Sigmoid colon (tissue), 7 donors: ENCODE results near the gene PRG2. TPM values are rescaled to one million over a fixed set of nuclear protein-coding genes. Genes with fewer than 3 reads are reported as not detected.

Source experiments
- DNase-seq: peaks from one replicate; pipeline ENCODE4 v3.0.0-alpha.2; 2019
- H3K27ac ChIP-seq, 4 donors: fragments of 200-600 bp; sonication (generic); one replicate each; pipeline ENCODE4 v1.5.1; 2016 to 2019; ENCODE audit warnings: mild to moderate bottlenecking in 1 of 4
- H3K27me3 ChIP-seq, 3 donors: fragments of 200-600 bp; sonication (generic); one replicate each; pipeline ENCODE4 v1.5.1; 2019; ENCODE audit warnings: mild to moderate bottlenecking in 1 of 3
- H3K36me3 ChIP-seq, 4 donors: fragments of 200-600 bp; sonication (generic); one replicate each; pipeline ENCODE4 v1.5.1; 2016 to 2019
- H3K4me1 ChIP-seq, 4 donors: fragments of 200-600 bp; sonication (generic); one replicate each; pipeline ENCODE4 v1.5.1; 2017 to 2019
- H3K4me3 ChIP-seq, 4 donors: fragments of 200-600 bp; sonication (generic); one replicate each; pipeline ENCODE4 v1.5.1; 2017 to 2019; ENCODE audit warnings: mild to moderate bottlenecking in 2 of 4, moderate library complexity in 1 of 4
- H3K9me3 ChIP-seq, 4 donors: fragments of 200-600 bp in 3 of 4; sonication (generic) in 3 of 4; one replicate each; pipeline versions ENCODE4 v1.5.1 to v1.6.1; 2013 to 2019
- CTCF ChIP-seq, 4 experiments: fragments of 450-650 bp in 3 of 4; fragments of 200-600 bp in 1 of 4; IDR thresholded peaks; one replicate each; pipeline ENCODE4 v1.5.1; 2016 to 2019; ENCODE audit warnings: antibody characterized with exemption in 4 of 4, mild to moderate bottlenecking in 3 of 4, moderate library complexity in 2 of 4
- EP300 ChIP-seq, 4 donors: sonication (generic); formaldehyde crosslinking; IDR thresholded peaks; one replicate each; pipeline ENCODE4 v1.6.1; 2017; ENCODE audit warnings: antibody characterized with exemption in 4 of 4
- POLR2A ChIP-seq, 2 donors: fragments of 450-650 bp; IDR thresholded peaks; one replicate each; pipeline ENCODE4 v1.6.1; 2016; ENCODE audit warnings: antibody characterized with exemption in 2 of 2, mild to moderate bottlenecking in 2 of 2, moderate library complexity in 2 of 2
- POLR2AphosphoS5 ChIP-seq, 4 donors: sonication (generic); formaldehyde crosslinking; IDR thresholded peaks; one replicate each; pipeline ENCODE4 v1.6.1; 2017; ENCODE audit warnings: antibody characterized with exemption in 4 of 4
- WGBS, 2 donors: extraction: QIAGEN DNeasy Blood & Tissue Kit; methylation state at CpG; one replicate each; pipeline ENCODE4 v1.1.7; 2013; 5-methylcytosine and 5-hydroxymethylcytosine counted together
- intact Hi-C: fragments of 100-400 bp; cut with DNase I; formaldehyde crosslinking; loops from one replicate; pipeline ENCODE4 v1.15.1; 2023
- polyA plus RNA-seq, 3 donors: library from polyadenylated mRNA; stranded (reverse); fragments of 200-250 nt; gene quantifications; one replicate each; pipeline ENCODE4 v1.2.3, GENCODE V29; 2013
- total RNA-seq, 4 donors: library from RNA; depleted of rRNA; stranded (reverse); fragments of >200 nt; gene quantifications; one replicate each; pipeline ENCODE4 v1.1.0, GENCODE V29; 2016
- donor health status: healthy with polysubstance abuse.
- donor health status: Bipolar disorder and iron deficiency.
- donor health status: healthy.

PRG2 gene
- total RNA-seq (not detected), polyA plus RNA-seq (not detected)

GRCh38 chr11:57390535-57390934, at the start of gene PRG2:
Gene PRG2, minus strand, starts transcription at chr11:57390650. Its CDS starts 706 bp downstream, at chr11:57389944.
- 75% methylated on average over 2 of the region's 2 CpGs for WGBS, 2 donors
- DNase-seq: no peak
- Histone ChIP-seq H3K4me1 (no peaks in the 10 kb centered on the region), H3K27ac (no peak within 1 kb of the TSS), H3K4me3 (no peak within 1 kb of the TSS), H3K9me3 (no peaks in the 10 kb centered on the region), H3K36me3 (no peaks in the 10 kb centered on the region), H3K27me3 (peaks cover 0 to 8% (median 0%) of the 10 kb centered on the region in 3 donors)
- TF ChIP-seq EP300 (IDR thresholded peaks at IDR 0.05) (no peak), CTCF (IDR thresholded peaks at IDR 0.05) (no peak), POLR2AphosphoS5 (IDR thresholded peaks at IDR 0.05) (no peak), POLR2A (IDR thresholded peaks at IDR 0.05) (no peak)
- intact Hi-C loops: no loop called here

- Histone ChIP-seq H3K4me3 (no peak overlapping the region), H3K9me3 (no peaks in the 10 kb centered on the region), H3K27me3 (no peaks in the 10 kb centered on the region), H3K36me3 (no peaks in the 10 kb centered on the region), H3K4me1 (peaks cover 0 to 8% (median 6%) of the 10 kb centered on the region in 4 donors), H3K27ac (no peak overlapping the region)
- intact Hi-C loops: no loop called here
- TF ChIP-seq EP300 (IDR thresholded peaks at IDR 0.05) (no peak), POLR2AphosphoS5 (IDR thresholded peaks at IDR 0.05) (no peak), POLR2A (IDR thresholded peaks at IDR 0.05) (no peak), CTCF (IDR thresholded peaks at IDR 0.05) (no peak)
- no peak for DNase-seq
- 80 to 94% methylated on average over 6 of the region's 6 CpGs for WGBS, 2 donors
Measured at GRCh38 chr11:57439786-57440185, 49.3 kb upstream of the PRG2 start.

GRCh38 chr11:57438345-57439285, 48.2 kb upstream of the PRG2 start:
- Histone ChIP-seq H3K4me1 (peaks cover 0 to 19% (median 13%) of the 10 kb centered on the region in 4 donors), H3K9me3 (no peaks in the 10 kb centered on the region), H3K4me3 (no peak overlapping the region), H3K27ac (no peak overlapping the region), H3K36me3 (no peaks in the 10 kb centered on the region), H3K27me3 (no peaks in the 10 kb centered on the region)
- intact Hi-C loops: no loop called here
- WGBS, 2 donors: 64 to 84% methylated on average over 12 of the region's 12 CpGs
- TF ChIP-seq POLR2A (IDR thresholded peaks at IDR 0.05) (no peak), EP300 (IDR thresholded peaks at IDR 0.05) (no peak)
- DNase-seq: no peak

- WGBS, 2 donors: 89 to 94% methylated on average over 7 of the region's 7 CpGs
- no peak for TF ChIP-seq POLR2AphosphoS5 (IDR thresholded peaks at IDR 0.05)
- no peak for TF ChIP-seq CTCF (IDR thresholded peaks at IDR 0.05)
- TF ChIP-seq EP300 (IDR thresholded peaks at IDR 0.05): no peak
- no peak for TF ChIP-seq POLR2A (IDR thresholded peaks at IDR 0.05)
- DNase-seq: no peak
- H3K4me1 ChIP-seq: peaks cover 0 to 19% (median 13%) of the 10 kb centered on the region in 4 donors
- H3K27me3 ChIP-seq: no peaks in the 10 kb centered on the region
- no peaks in the 10 kb centered on the region for H3K9me3 ChIP-seq
- intact Hi-C loops: no loop called here
- no peak overlapping the region for H3K4me3 ChIP-seq
- H3K36me3 ChIP-seq: no peaks in the 10 kb centered on the region
- H3K27ac ChIP-seq: no peak overlapping the region
Measured at GRCh38 chr11:57436031-57436430, 45.6 kb upstream of the PRG2 start.
